ENCODE data around the gene CPPED1. TPM values are rescaled to one million over a fixed set of nuclear protein-coding genes. Genes with fewer than 3 reads are reported as not detected.

CPPED1 gene
- polyA plus RNA-seq, 5 donors: 8.6 to 10.6 (median 10.2) TPM

GRCh38 chr16:12739738-12740137, 63.9 kb downstream of the CPPED1 start:
- DNase-seq: no peak

- no peak for DNase-seq
Measured at GRCh38 chr16:12737563-12737962, 66.1 kb downstream of the CPPED1 start.

- DNase-seq: no peak
Measured at GRCh38 chr16:12735805-12736204, 67.9 kb downstream of the CPPED1 start.

GRCh38 chr16:12732600-12732999, 71.1 kb downstream of the CPPED1 start:
- DNase-seq: no peak

GRCh38 chr16:12729448-12729847, 74.2 kb downstream of the CPPED1 start:
- DNase-seq: no peak

- no peak for DNase-seq
Measured at GRCh38 chr16:12728469-12728868, 75.2 kb downstream of the CPPED1 start.

- DNase-seq: no peak
Measured at GRCh38 chr16:12724226-12724625, 79.5 kb downstream of the CPPED1 start.

- no peak for DNase-seq
Measured at GRCh38 chr16:12723681-12724080, 80.0 kb downstream of the CPPED1 start.

GRCh38 chr16:12721841-12722421, 81.8 kb downstream of the CPPED1 start:
- DNase-seq: no peak

- DNase-seq: no peak
Measured at GRCh38 chr16:12719972-12720371, 83.7 kb downstream of the CPPED1 start.

GRCh38 chr16:12716658-12717057, 87.0 kb downstream of the CPPED1 start:
- no peak for DNase-seq

- DNase-seq: no peak
Measured at GRCh38 chr16:12709807-12710206, 93.9 kb downstream of the CPPED1 start.

GRCh38 chr16:12708266-12708665, 95.4 kb downstream of the CPPED1 start:
- no peak for DNase-seq

- DNase-seq: no peak
Measured at GRCh38 chr16:12706628-12707027, 97.1 kb downstream of the CPPED1 start.

GRCh38 chr16:12704492-12705111, 99.1 kb downstream of the CPPED1 start:
- no peak for DNase-seq

GRCh38 chr16:12703935-12704334, 99.8 kb downstream of the CPPED1 start:
- no peak for DNase-seq

GRCh38 chr16:12700161-12700560, 103.5 kb downstream of the CPPED1 start:
- DNase-seq: no peak

GRCh38 chr16:12699161-12699560, 104.5 kb downstream of the CPPED1 start:
- no peak for DNase-seq

- no peak for DNase-seq
Measured at GRCh38 chr16:12697437-12697836, 106.2 kb downstream of the CPPED1 start.

- no peak for DNase-seq
Measured at GRCh38 chr16:12695454-12695853, 108.2 kb downstream of the CPPED1 start.

- DNase-seq: no peak
Measured at GRCh38 chr16:12690024-12690423, 113.7 kb downstream of the CPPED1 start.

GRCh38 chr16:12688951-12689850, 114.5 kb downstream of the CPPED1 start:
- DNase-seq: no peak

GRCh38 chr16:12685806-12686205, 117.9 kb downstream of the CPPED1 start:
- no peak for DNase-seq
